Spinal cord (tissue), 10 donors: ENCODE results near the gene CDC16. TPM values are rescaled to one million over a fixed set of nuclear protein-coding genes. Genes with fewer than 3 reads are reported as not detected.
"Not testable (repeated sequence)": the region's sequence is repeated elsewhere in the genome, so short reads cannot be mapped to it uniquely, and the experiment has no call there.

Experiments used
- DNase-seq, 6 donors: peaks; one replicate each; pipeline versions ENCODE4 v3.0.0 to v3.0.0-alpha.2; 2013 to 2015; ENCODE audit warnings: low spot score in 6 of 6, low read depth in 4 of 6
- H3K27ac ChIP-seq: one replicate; pipeline ENCODE4 v1.5.1; 2013; ENCODE audit warnings: low read depth, low read length, control low read depth
- H3K27me3 ChIP-seq: one replicate; pipeline ENCODE4 v1.6.1; 2013; ENCODE audit warnings: low read length; ENCODE audit not compliant: control insufficient read depth, insufficient read depth
- H3K36me3 ChIP-seq: one replicate; pipeline ENCODE4 v1.6.1; 2013; ENCODE audit warnings: low read length; ENCODE audit not compliant: control insufficient read depth, insufficient read depth
- H3K4me1 ChIP-seq: one replicate; pipeline ENCODE4 v1.6.1; 2013; ENCODE audit warnings: low read length; ENCODE audit not compliant: control insufficient read depth, insufficient read depth
- H3K4me3 ChIP-seq: one replicate; pipeline ENCODE4 v1.5.1; 2013; ENCODE audit warnings: low read depth, low read length, control low read depth
- H3K9me3 ChIP-seq: one replicate; pipeline ENCODE4 v1.6.1; 2013; ENCODE audit warnings: low read length; ENCODE audit not compliant: control insufficient read depth, insufficient read depth
- WGBS: methylation state at CpG from one replicate; pipeline ENCODE4 v1.1.5; 2013; ENCODE audit warnings: missing lambda C conversion rate; ENCODE audit not compliant: insufficient coverage; 5-methylcytosine and 5-hydroxymethylcytosine counted together
- long read RNA-seq, 4 donors: transcript quantifications; one replicate each; lab custom pipeline, GENCODE V29; 2026
- polyA plus RNA-seq, 2 donors: library from polyadenylated mRNA; unstranded; fragments of 120-200 nt; gene quantifications; one replicate each; pipeline ENCODE4 v1.2.1, GENCODE V29; 2013; ENCODE audit not compliant: insufficient read length in 2 of 2
- total RNA-seq, 2 donors: library from RNA; depleted of rRNA in 1 of 2; stranded (reverse); fragments of 120-200 nt in 1 of 2; fragments of >200 nt in 1 of 2; gene quantifications; one replicate each; pipeline versions ENCODE4 v1.2.3 to v1.2.4, GENCODE V29; 2013 to 2014
- donor health status: healthy.

CDC16 gene, protein sequence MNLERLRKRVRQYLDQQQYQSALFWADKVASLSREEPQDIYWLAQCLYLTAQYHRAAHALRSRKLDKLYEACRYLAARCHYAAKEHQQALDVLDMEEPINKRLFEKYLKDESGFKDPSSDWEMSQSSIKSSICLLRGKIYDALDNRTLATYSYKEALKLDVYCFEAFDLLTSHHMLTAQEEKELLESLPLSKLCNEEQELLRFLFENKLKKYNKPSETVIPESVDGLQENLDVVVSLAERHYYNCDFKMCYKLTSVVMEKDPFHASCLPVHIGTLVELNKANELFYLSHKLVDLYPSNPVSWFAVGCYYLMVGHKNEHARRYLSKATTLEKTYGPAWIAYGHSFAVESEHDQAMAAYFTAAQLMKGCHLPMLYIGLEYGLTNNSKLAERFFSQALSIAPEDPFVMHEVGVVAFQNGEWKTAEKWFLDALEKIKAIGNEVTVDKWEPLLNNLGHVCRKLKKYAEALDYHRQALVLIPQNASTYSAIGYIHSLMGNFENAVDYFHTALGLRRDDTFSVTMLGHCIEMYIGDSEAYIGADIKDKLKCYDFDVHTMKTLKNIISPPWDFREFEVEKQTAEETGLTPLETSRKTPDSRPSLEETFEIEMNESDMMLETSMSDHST
- total RNA-seq (10 to 100 TPM; 71.5 to 78.3 TPM), polyA plus RNA-seq (10 to 100 TPM; 97.9 to 98.1 TPM)
- long read RNA-seq, donor 1, transcript CDC16-203 (18 exons, 2,203 nt) = major isoform, 7 of 20 reads
- long read RNA-seq, donor 1, partial matches to known transcripts = 7 of 20 reads
- long read RNA-seq, donor 1, other reads (novel, unspliced or antisense) = 0 of 20 reads
- long read RNA-seq, donor 2, partial matches to known transcripts = 0 of 4 reads
- long read RNA-seq, donor 2, other reads (novel, unspliced or antisense) = 0 of 4 reads
- long read RNA-seq, donor 3, partial matches to known transcripts = 0 of 5 reads
- long read RNA-seq, donor 3, other reads (novel, unspliced or antisense) = 0 of 5 reads
- long read RNA-seq, donor 4, transcript CDC16-203 (18 exons, 2,203 nt) = major isoform, 5 of 33 reads
- long read RNA-seq, donor 4, partial matches to known transcripts = 26 of 33 reads
- long read RNA-seq, donor 4, other reads (novel, unspliced or antisense) = 0 of 33 reads

- WGBS = under 1% methylated on average over 73 of the region's 76 CpGs
- Histone ChIP-seq H3K4me3 (peak within 1 kb of the TSS; percentile 84), H3K27me3 (no peaks in the 10 kb centered on the region), H3K36me3 (peaks cover 23% of the 10 kb centered on the region), H3K27ac (peak within 1 kb of the TSS; percentile 61), H3K9me3 (no peaks in the 10 kb centered on the region), H3K4me1 (peaks cover 13% of the 10 kb centered on the region)
- peak; percentile 72 to 98 (median 90) for DNase-seq
These were observed at the start of gene CDC16 for GRCh38 chr13:114234645-114235421. TSS of gene CDC16 (plus strand) at chr13:114234897. CDS start at chr13:114235085, 188 bp downstream.

DNA sequence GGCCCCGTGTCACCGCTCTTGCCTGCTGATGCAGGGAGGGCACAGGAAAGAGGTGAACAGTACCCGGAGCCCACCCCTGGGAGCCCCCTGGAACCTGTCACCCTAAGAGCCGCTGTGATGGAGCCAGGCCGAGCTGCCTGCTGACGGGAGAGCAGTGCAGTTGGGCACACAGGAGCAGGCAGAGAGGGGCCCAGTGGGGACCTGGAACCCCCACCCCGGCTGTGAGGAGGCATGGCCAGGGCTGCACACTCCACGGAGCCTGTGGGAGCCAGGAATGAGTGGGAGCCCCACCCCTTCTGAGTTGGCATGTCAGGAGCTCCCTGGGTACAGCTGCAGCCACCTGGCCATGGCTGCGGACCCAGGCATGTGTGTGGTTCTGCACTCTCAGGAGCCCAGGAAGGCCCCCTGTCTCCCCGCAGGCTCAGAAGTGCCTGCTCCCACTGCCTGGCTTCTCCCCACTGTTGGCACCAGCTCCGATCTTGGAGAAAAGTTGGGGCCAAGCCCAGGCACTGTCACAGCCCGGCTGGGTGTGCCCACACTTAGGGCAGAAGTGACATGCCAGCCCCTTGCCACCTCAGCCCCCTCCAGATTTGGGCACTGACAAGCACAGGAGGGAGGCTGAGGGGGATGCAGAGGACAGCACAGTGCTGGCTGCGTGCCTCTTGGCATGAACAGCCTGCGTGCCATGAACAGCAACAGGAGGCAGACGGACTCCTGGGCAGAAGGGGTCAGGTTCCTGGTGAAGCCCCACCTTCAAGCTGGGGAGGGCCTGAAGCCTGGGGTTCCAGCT lies 49.3 kb upstream of the CDC16 start:
- 94% methylated on average over 15 of the region's 15 CpGs for WGBS
- H3K27ac ChIP-seq = no peak overlapping the region
- H3K27me3 ChIP-seq = no peaks in the 10 kb centered on the region
- H3K4me1 ChIP-seq = peaks cover 2% of the 10 kb centered on the region
- H3K9me3 ChIP-seq = peaks cover 2% of the 10 kb centered on the region
- H3K4me3 ChIP-seq = no peak overlapping the region
- peak in 1 of 6 donors; percentile 53 for DNase-seq
- no peaks in the 10 kb centered on the region for H3K36me3 ChIP-seq

DNA sequence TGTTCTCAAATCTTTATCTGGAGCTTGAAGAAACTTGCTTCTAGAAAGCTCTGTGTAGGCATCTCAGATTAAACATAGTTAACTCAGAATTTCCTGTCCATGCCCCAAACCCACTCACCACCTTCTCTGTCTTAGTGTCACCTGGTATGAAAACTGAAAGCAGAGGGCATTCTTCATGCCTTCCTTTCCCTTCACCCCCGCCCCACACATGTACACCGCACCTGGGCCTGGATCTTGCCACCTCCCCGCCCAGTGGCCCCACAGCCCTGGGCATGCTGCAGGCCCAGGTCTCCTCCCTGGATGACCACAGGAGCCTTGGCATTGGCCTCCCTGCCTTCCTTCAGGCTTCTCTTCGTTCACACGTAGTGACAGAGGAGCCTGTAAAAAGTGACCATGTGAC lies 39.8 kb upstream of the CDC16 start:
- peaks cover 5% of the 10 kb centered on the region for H3K27me3 ChIP-seq
- no peak overlapping the region for H3K27ac ChIP-seq
- H3K36me3 ChIP-seq = no peaks in the 10 kb centered on the region
- no peak for DNase-seq
- WGBS = 78% methylated on average over 5 of the region's 5 CpGs
- peaks cover 1% of the 10 kb centered on the region for H3K4me1 ChIP-seq
- H3K4me3 ChIP-seq = no peak overlapping the region
- no peaks in the 10 kb centered on the region for H3K9me3 ChIP-seq

- Histone ChIP-seq H3K4me3 (no peak overlapping the region), H3K9me3 (no peaks in the 10 kb centered on the region), H3K27me3 (peaks cover 14% of the 10 kb centered on the region), H3K4me1 (peaks cover 10% of the 10 kb centered on the region), H3K27ac (no peak overlapping the region), H3K36me3 (no peaks in the 10 kb centered on the region)
- DNase-seq = no peak
- 93% methylated on average over 5 of the region's 5 CpGs for whole genome bisulfite sequencing
These were observed 38.1 kb upstream of the CDC16 start for GRCh38 chr13:114196629-114197028.

DNA sequence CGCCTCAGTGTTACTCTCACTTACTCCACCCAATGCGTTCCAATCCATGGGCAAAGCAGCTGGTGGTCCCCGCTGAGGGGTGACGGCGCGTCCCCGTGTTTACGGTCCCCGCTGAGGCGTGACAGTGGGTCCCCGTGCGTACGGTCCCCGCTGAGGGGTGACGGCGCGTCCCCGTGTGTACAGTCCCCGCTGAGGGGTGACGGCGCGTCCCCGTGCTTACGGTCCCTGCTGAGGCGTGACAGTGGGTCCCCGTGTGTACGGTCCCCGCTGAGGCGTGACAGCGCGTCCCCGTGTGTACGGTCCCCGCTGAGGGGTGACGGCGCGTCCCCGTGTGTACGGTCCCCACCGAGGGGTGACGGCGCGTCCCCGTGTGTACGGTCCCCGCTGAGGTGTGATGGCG lies 36.1 kb upstream of the CDC16 start:
- no CpG with 5 or more reads among the region's 47 CpGs for WGBS
- no peaks in the 10 kb centered on the region for H3K36me3 ChIP-seq
- H3K4me1 ChIP-seq = peaks cover 10% of the 10 kb centered on the region
- H3K9me3 ChIP-seq = no peaks in the 10 kb centered on the region
- peaks cover 17% of the 10 kb centered on the region for H3K27me3 ChIP-seq
- DNase-seq = no peak
- H3K4me3 ChIP-seq = no peak overlapping the region
- no peak overlapping the region for H3K27ac ChIP-seq

DNA sequence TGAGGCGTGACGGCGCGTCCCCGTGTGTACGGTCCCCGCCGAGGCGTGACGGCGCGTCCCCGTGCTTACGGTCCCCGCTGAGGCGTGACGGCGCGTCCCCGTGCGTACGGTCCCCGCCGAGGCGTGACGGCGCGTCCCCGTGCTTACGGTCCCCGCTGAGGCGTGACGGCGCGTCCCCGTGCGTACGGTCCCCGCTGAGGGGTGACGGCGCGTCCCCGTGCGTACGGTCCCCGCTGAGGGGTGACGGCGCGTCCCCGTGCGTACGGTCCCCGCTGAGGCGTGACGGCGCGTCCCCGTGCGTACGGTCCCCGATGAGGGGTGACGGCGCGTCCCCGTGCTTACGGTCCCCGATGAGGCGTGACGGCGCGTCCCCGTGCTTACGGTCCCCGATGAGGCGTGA lies 35.2 kb upstream of the CDC16 start:
- WGBS = 38% methylated on average over 45 of the region's 75 CpGs

DNA sequence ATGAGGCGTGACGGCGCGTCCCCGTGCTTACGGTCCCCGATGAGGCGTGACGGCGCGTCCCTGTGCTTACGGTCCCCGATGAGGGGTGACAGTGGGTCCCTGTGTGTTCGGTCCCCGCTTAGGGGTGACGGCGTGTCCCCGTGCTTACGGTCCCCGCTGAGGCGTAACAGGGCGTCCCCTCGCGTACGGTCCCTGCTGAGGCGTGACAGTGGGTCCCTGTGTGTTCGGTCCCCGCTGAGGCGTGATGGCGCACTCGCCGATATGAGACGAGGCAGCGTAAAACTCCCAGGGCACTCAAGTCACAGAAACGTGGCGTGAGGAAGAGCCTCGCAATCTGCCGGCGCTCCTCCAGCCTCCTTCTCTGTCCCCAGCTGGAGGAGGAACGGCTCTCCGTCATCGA lies 34.7 kb upstream of the CDC16 start:
- Histone ChIP-seq H3K36me3 (no peaks in the 10 kb centered on the region), H3K4me1 (peaks cover 10% of the 10 kb centered on the region), H3K27me3 (peaks cover 17% of the 10 kb centered on the region), H3K4me3 (no peak overlapping the region), H3K9me3 (no peaks in the 10 kb centered on the region), H3K27ac (no peak overlapping the region)
- 35% methylated on average over 36 of the region's 42 CpGs for WGBS
- no peak for DNase-seq

More for the DNA sequence above, 35.2 kb upstream of the CDC16 start:
- not testable (repeated sequence) for H3K9me3 ChIP-seq, H3K4me3 ChIP-seq, H3K36me3 ChIP-seq, H3K27ac ChIP-seq, DNase-seq, H3K4me1 ChIP-seq
- H3K27me3 ChIP-seq = peaks cover 17% of the 10 kb centered on the region

GRCh38 chr13:114200399-114200911 lies 34.2 kb upstream of the CDC16 start:
- DNase-seq = no peak
- WGBS = 41% methylated on average over 18 of the region's 18 CpGs
- no peaks in the 10 kb centered on the region for H3K9me3 ChIP-seq
- H3K4me1 ChIP-seq = peaks cover 10% of the 10 kb centered on the region
- H3K27ac ChIP-seq = no peak overlapping the region
- peaks cover 17% of the 10 kb centered on the region for H3K27me3 ChIP-seq
- H3K36me3 ChIP-seq = no peaks in the 10 kb centered on the region
- no peak overlapping the region for H3K4me3 ChIP-seq
